Neural cell (in vitro differentiated cells): ENCODE data around the gene B3GALT4.

Experiments used
- CTCF ChIP-seq: fragments of 450-650 bp; IDR thresholded peaks from 2 replicates; pipeline ENCODE4 v1.5.1; 2014; ENCODE audit warnings: antibody characterized with exemption, mild to moderate bottlenecking, moderate library complexity; ENCODE audit not compliant: poor library complexity, severe bottlenecking
- EP300 ChIP-seq: fragments of 450-650 bp; conservative IDR thresholded peaks from 2 replicates; pipeline ENCODE4 v1.6.1; 2014; ENCODE audit warnings: antibody characterized with exemption, mild to moderate bottlenecking, moderate library complexity; ENCODE audit not compliant: poor library complexity, severe bottlenecking
- EZH2 ChIP-seq: fragments of 200-600, 300-800 bp; shearing (Covaris generic), sonication (generic); IDR thresholded peaks from 2 replicates; pipeline ENCODE4 v1.6.1; 2014; ENCODE audit warnings: antibody characterized with exemption, low read length, borderline replicate concordance, mild to moderate bottlenecking; ENCODE audit not compliant: insufficient read depth, poor library complexity, severe bottlenecking
- POLR2AphosphoS5 ChIP-seq: IDR thresholded peaks from 2 replicates; pipeline ENCODE4 v1.6.1; 2012
- RAD21 ChIP-seq: fragments of 450-650 bp; conservative IDR thresholded peaks from 2 replicates; pipeline ENCODE4 v1.6.1; 2014; ENCODE audit warnings: antibody characterized with exemption, mild to moderate bottlenecking, moderate library complexity

GRCh38 chr6:33273129-33273923 is 3.6 kb upstream of the B3GALT4 start:
- no peak for TF ChIP-seq POLR2AphosphoS5
- TF ChIP-seq RAD21: no peak
- TF ChIP-seq CTCF: no peak
- TF ChIP-seq EZH2: no peak
- TF ChIP-seq EP300: no peak
